NCI-H1694 treated with DMSO at 0.1 percent for 48 hours (cell line): ENCODE measurements around the gene APOA1.

ENCODE experiments used
- DNase-seq: peaks from one replicate; lab custom pipeline; 2025; lab: John Stamatoyannopoulos, UW

The APOA1 gene

DNA sequence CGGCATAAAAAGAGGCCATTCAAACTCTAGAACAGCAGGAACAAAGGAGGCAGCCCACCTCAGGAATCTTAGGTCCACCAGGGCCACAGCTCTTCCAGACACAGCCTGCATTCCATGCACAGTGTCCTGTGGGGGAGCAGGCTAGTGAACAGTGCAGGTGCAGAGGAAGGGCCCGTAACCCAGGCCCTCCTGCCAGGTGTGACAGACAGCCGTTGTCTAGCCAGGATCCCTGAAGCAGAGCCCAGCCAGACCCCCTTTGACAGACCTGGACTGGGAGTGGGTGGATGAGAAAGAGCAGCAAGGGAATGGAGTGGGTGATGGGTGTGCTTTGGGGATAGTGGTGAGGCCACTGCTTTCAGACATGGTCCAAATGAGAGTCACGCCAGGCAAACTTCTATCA is 48.4 kb downstream of the APOA1 start:
- DNase-seq, result no peak

GRCh38 chr11:116788534-116788933 is 48.9 kb downstream of the APOA1 start:
- no peak for DNase-seq

GRCh38 chr11:116787786-116788486 is 49.5 kb downstream of the APOA1 start, which contains the start of gene ZPR1:
Gene ZPR1, minus strand, starts transcription at chr11:116788023. Its CDS starts 33 bp downstream, at chr11:116787990.
- no peak for DNase-seq

- no peak for DNase-seq
These were observed 50.0 kb downstream of the APOA1 start for GRCh38 chr11:116787436-116787785.

DNA sequence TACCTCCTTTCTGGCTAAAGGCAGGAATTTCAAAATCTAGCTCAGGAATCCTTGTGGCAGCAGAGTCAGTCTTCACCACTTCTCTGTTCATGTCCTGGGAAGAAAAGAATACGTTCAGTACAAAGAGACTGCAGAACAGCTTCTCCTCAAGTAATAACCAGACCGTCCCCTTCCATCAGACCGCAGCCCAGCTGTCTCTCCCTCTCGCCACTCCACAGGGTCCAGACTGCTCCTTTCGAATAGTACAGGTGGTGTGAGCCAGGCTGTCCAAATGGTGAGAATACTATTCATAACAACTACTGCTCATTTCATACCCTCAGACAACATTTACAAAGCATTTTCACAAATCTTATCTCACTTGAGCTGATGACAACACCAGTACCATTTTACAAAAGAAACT is 50.5 kb downstream of the APOA1 start:
- no peak for DNase-seq

- no peak for DNase-seq
These were observed 51.1 kb downstream of the APOA1 start for GRCh38 chr11:116786326-116786725.
